Nasal cavity respiratory epithelium epithelial cell of viscerocranial mucosa (primary cell): Measurements from ENCODE around the gene LRRK2. TPM values are rescaled to one million over a fixed set of nuclear protein-coding genes. Genes with fewer than 3 reads are reported as not detected.

Experiments
- total RNA-seq: library from RNA; depleted of rRNA; stranded (reverse); fragments of >200 nt; gene quantifications from 2 replicates; pipeline ENCODE4 v1.2.3, GENCODE V29; 2014

Gene LRRK2
- total RNA-seq = 0.34 and 2.1 TPM in 2 replicates

GRCh38 chr12:40224439-40225291 lies at the start of gene LRRK2:
Gene LRRK2, plus strand, starts transcription at chr12:40224997. Its CDS starts 135 bp downstream, at chr12:40225132.

Other genes starting within 250 kb of the LRRK2 start
- gene SLC2A13, start 118.9 kb upstream of the LRRK2 start, total RNA-seq = 4.1 and 8.3 TPM in 2 replicates